Measurements from ENCODE around the gene TPSB2.

DNA sequence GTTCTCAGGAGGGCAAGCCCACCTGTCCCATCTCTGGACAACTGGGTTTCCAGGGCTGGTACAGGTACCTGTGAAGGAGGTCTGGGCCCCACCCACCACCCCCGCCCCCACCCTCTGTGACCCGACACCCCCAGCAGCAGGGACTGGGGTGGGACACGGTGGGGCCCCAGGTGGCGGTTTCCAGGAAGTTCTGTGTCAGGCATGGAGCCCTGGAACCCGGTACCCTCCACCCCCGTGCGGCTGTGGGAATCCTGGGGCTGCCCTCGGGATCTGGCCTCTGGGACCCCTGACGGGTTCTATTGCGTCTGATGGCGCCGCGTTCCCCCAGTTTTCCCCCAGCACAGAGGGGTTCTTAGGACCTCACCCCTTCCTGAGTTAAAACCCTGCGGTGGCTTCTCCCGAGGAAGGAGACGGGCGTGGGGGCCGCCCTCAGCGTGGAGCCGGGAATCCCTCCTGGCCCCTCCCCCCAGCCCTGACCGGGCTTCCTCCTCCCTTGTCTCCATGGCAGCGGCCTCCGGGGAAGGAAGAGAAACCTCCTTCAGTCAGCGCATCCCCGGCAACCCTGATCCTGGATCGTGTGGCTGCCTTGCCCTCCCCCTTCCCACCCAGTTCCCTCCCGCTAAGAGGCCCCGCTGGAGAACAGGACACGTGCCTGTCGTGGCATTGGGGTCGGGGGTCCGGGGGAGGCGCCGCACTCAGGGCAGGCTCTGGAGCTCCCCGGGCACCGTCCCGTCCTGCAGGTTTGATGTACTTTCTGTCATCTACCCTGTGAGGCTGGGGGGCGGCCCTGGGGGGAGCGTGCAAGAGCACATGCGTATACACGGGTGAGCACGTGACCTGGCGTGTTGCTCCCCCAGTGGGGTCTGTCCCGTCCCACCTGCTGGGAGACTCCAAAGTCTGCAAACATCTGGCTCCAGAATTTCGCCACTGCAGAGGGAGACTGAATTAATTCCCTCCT is 46.8 kb downstream of the TPSB2 start:
- no peak for TF ChIP-seq EZH2 (IDR thresholded peaks at IDR 0.05; ENCODE audit: low read length, unreplicated experiment)
- TF ChIP-seq, protein P1, sequence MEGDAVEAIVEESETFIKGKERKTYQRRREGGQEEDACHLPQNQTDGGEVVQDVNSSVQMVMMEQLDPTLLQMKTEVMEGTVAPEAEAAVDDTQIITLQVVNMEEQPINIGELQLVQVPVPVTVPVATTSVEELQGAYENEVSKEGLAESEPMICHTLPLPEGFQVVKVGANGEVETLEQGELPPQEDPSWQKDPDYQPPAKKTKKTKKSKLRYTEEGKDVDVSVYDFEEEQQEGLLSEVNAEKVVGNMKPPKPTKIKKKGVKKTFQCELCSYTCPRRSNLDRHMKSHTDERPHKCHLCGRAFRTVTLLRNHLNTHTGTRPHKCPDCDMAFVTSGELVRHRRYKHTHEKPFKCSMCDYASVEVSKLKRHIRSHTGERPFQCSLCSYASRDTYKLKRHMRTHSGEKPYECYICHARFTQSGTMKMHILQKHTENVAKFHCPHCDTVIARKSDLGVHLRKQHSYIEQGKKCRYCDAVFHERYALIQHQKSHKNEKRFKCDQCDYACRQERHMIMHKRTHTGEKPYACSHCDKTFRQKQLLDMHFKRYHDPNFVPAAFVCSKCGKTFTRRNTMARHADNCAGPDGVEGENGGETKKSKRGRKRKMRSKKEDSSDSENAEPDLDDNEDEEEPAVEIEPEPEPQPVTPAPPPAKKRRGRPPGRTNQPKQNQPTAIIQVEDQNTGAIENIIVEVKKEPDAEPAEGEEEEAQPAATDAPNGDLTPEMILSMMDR (conservative IDR thresholded peaks at IDR 0.05; ENCODE audit: low read depth, low read length) = no peak
